Measurements from ENCODE around the gene SVOP.
"Not testable (repeated sequence)": the region's sequence is repeated elsewhere in the genome, so short reads cannot be mapped to it uniquely, and the experiment has no call there.

SVOP gene, protein sequence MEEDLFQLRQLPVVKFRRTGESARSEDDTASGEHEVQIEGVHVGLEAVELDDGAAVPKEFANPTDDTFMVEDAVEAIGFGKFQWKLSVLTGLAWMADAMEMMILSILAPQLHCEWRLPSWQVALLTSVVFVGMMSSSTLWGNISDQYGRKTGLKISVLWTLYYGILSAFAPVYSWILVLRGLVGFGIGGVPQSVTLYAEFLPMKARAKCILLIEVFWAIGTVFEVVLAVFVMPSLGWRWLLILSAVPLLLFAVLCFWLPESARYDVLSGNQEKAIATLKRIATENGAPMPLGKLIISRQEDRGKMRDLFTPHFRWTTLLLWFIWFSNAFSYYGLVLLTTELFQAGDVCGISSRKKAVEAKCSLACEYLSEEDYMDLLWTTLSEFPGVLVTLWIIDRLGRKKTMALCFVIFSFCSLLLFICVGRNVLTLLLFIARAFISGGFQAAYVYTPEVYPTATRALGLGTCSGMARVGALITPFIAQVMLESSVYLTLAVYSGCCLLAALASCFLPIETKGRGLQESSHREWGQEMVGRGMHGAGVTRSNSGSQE

DNA sequence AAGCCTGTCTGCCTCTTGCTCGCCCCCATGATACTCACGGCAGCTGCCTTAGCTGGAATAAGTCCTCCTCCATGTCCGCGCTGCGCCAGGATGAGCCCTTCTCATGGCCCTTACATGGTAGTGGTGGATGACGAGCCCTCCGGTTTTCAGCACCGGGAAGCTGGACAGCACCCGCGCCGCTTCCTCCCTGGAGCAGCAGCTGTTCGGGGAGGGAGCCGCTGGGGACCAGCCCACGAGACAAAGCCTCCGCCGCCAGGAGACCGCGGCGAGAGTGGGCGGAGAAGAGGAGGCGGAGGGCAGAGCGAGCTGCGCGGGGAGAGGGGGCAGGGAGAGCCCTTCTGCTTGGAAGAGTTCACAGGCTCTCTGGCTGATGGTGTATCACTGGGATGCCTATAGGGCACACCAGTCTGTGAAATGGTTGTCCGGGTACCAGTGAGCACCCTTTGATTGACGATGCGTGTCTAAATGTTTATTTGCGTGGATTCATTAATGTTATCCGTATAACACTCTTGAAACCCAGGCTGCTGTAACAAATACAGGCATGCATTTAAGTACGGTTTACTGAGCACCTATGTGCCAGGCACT is at the start of gene SVOP:
Gene SVOP, minus strand, starts transcription at position 273 of the 585 bp plus-strand sequence. Its CDS starts 200 bp downstream, at position 73.
- DNase-seq (ENCODE audit: low read depth, low spot score) = no peak

- no peak for DNase-seq (ENCODE audit: low read depth, low spot score)
These were observed 48.7 kb upstream of the SVOP start for GRCh38 chr12:109069307-109070271.

DNA sequence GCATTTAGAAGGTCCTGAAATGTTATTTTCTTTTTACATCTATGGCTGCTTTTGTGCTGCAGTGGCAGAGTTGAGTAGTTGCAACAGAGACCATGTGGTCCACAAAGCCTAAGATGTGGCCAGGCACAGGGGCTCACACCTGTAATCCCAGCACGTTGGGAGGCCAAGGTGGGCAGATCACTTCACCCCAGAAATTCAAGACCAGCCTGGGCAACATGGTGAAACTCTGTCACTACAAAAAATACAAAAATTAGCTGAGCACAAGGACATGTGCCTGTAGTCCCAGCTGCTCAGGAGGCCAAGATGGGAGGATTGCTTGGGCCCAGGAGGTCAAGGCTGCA is 45.0 kb upstream of the SVOP start:
- DNase-seq (ENCODE audit: low read depth, low spot score) = no peak

DNA sequence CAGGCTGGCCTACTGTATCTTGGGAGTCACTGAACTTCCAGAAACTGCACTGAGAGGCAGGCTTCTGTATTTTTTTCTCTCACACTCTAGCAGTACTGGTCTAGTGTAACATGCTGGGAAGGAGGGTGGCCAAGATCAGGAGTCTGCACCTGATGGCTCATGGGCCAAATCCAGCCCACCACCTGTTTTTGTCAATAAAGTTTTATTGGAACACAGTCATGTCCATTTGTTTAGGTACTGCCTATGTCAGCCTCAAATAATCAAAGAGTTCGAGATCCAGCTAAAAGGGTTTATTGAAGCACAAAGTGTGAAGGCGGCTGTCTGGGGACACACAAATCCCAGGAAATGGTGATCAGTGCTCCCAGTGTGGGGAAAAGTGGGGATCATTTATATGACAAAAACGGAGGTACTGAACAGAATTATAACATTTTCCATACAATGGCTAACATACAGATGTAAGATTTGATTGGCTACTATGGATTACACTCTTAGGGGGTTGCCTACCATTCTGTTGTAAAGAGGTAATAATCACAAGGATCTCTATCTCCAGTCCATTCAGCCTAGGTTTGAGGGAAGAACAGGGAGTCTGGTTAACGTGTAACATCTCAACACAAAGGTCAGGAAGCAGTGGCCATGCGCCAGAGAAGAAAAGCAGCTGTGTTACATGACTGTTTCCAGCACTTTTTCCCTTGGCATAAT is 44.4 kb upstream of the SVOP start:
- no peak for DNase-seq (ENCODE audit: low read depth, low spot score)

- DNase-seq (ENCODE audit: low read depth, low spot score) = no peak
These were observed 43.3 kb upstream of the SVOP start for GRCh38 chr12:109064143-109064542.

- DNase-seq (ENCODE audit: low read depth, low spot score) = no peak
These were observed 37.9 kb upstream of the SVOP start for GRCh38 chr12:109058773-109059172.

DNA sequence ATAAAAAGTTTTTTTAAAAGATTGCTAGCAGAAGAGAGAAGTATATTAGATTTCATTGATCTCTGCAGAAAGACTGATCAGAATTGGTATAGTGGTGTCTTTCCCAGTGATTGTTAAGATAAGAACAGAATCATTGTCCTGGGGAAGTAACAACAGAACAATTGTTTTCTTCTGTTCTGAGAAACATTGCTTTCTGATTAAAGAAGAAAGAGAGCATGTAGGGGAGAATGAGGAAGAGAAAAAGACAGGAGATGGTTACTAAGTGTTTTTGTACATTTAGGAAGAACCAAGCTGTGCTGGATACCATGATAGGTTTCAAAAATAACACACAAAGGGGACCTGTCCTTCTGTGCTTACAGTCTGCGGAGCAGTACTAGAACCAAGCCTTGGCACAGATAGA is 36.5 kb upstream of the SVOP start:
- no peak for DNase-seq (ENCODE audit: low read depth, low spot score)

DNA sequence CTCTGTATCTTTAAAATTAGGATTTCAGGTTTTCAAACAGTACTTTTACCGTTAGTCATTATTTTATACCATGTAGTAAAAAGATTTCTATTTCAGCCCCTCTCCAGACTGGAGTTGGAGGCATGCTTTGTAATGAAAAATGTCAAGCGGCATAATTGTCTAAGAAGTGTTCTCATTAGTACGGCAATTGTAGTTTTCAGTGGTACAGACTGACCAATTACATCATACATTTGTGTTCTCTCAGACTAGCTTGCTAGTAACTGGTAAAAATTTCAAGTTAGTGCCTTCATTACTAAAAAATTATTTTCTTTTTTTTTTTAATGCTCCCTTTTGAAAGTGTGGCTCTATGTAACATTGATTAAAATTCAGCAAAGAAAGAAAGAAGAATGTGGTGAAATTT is 36.0 kb upstream of the SVOP start:
- no peak for DNase-seq (ENCODE audit: low read depth, low spot score)

DNA sequence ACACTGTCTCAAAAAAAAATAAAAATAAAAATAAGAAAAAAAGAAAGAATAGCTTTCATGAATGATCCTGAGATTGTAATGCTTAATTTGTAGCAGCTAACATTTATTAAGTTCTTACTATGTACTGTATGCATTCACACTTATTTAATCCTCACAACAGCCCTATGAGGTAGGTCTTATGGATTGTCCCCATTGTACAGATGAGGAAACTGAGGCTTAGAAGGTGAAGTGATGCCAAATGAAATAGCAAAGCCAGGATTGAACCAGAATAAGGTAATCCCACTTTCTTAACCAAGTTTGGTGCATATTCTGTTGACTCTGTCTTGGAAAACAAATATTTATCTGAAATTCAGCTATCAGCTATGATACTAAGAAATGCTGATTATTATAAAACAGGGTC is 33.7 kb upstream of the SVOP start:
- DNase-seq (ENCODE audit: low read depth, low spot score) = no peak

DNA sequence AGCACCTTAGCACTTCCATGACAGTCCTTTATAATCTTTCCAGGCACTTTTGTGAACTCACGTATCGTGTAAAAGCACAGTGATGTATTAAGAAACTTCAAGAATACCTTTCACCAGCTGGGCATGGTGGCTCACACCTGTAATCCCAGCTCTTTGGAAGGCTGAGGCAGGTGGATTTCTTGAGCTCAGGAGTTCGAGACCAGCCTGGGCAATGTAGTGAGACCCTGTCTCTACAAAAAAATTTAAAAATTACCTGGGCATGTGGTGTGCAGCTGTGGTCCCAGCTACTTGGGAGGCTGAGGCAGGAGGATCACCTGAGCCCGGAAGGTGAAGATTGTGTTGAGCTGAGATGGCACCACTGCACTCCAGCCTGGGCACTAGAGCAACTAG is 33.3 kb upstream of the SVOP start:
- not testable (repeated sequence) for DNase-seq (ENCODE audit: low read depth, low spot score)

DNA sequence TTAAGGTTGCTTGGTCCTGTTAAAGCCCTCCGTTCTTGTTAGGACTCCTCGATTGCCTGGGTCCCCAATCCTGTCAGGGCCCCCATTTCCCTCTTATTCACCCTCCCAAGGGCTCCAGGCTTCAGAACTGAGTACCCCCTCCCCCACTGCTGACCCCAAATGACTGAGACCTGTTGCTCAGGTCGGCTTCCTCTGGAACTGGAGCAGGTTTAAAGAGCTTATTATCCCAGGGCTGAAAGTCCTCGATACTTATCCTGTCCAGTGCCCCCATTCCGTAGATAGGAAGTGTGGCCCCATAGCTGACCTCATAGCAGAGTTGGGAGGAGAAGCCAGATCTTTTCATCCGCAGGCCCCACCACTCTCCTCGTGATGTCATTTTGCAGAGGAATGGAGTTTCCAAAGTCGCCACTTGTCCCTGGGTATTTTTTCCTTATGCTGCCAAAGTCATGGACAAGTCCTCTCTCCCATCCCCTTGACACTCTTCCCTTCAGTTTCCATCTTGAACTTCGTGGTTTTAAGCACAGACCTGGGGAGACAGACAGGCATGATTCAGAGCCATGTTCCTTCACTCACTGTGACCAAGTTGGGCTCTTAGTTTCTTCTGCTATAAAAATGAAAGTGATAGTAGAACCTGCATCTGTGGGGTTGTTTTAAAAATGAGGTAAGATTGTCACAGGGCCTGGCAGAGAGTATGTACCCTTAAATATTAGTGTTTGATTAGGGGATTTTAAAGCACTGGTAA is 32.7 kb upstream of the SVOP start:
- no peak for DNase-seq (ENCODE audit: low read depth, low spot score)

GRCh38 chr12:109052414-109053323 is 31.8 kb upstream of the SVOP start, which contains the start of gene USP30:
Gene USP30 (plus strand): TSS chr12:109052576. CDS start chr12:109052679, 103 bp downstream.
- peak; percentile 61 for DNase-seq (ENCODE audit: low read depth, low spot score)

DNA sequence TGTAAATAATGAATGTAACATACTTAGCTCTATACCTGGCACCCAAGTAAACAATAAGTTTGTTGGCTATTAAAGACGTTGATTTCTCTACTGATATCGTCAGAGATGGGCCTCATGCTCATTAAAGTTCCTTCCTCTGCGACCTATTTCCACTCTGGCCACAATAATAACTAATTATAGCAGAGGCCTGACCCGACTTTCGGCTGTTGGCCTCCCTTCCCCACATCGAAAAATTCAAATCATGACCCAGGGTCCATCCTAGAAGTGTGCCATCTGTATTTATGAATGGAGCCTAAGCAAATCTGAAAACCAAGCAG is 31.2 kb upstream of the SVOP start:
- no peak for DNase-seq (ENCODE audit: low read depth, low spot score)

DNA sequence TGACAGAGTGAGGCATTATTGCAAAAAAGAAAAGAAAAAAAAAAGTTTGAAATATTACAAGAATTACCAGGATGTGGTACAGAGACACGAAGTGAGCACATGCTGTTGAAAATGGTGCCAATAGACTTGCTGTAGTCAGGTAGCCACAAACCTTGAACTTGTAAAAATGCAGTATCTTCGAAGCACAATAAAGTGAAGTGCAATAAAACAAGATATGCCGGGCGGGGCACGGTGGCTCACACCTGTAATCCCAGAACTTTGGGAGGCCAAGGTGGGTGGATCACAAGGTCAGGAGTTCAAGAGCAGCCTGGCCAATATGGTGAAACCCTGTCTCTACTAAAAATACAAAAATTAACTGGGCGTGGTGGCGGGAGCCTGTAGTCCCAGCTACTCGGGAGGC is 28.9 kb upstream of the SVOP start:
- DNase-seq (ENCODE audit: low read depth, low spot score) = not testable (repeated sequence)

DNA sequence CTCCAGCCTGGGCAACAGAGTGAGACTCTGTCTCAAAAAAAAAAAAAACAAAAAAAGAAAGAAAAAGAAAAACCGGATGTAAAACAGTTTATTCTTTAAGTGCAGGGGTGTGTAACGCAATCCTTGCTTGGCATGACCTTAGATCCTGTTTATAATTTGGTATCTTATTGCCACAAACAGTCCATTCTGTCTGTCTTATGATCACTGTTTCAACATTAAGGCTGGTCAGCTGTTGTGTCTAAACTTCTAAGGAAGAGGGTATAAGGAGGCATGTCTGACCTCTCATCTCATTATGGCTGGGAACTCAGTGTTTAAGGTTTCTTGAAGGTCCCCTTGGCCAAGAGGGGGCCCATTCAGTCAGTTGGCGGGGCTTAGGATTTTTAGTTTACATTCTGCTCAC is 27.8 kb upstream of the SVOP start:
- not testable (repeated sequence) for DNase-seq (ENCODE audit: low read depth, low spot score)

DNA sequence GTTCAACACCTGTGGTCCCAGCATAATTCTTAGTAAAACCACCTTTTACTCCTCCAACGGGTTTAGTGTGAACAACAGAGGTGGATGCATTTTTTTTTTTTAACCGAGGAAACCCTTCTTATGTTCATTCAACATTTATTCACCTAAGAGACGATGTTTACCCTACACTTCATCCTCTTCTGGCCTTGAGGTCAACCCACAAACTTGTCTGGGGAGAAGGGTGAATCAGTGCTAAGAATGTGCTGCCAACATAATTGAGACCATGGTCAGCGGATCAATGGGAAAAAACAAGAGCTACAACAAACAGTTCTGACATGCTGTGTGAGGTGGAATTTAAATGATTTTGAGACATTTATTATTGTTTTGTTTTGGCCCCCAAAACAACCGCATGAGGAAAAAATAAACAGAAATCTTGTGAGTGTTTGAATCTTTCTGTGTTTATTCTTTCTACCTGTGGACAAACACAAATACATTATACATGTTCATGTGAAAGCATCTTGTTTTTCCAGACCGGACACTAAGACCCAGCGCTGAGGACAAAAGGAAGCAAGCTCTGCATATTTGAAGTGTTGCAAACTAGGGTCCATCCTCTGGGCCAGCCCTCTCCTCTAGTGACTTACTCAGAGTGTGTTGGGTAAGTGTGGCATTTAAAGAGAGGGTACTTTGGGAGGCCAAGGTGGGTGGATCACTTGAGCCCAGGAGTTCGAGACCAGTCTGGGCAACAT is 26.4 kb upstream of the SVOP start:
- no peak for DNase-seq (ENCODE audit: low read depth, low spot score)

GRCh38 chr12:109044241-109044640 is 23.4 kb upstream of the SVOP start:
- DNase-seq (ENCODE audit: low read depth, low spot score) = no peak

DNA sequence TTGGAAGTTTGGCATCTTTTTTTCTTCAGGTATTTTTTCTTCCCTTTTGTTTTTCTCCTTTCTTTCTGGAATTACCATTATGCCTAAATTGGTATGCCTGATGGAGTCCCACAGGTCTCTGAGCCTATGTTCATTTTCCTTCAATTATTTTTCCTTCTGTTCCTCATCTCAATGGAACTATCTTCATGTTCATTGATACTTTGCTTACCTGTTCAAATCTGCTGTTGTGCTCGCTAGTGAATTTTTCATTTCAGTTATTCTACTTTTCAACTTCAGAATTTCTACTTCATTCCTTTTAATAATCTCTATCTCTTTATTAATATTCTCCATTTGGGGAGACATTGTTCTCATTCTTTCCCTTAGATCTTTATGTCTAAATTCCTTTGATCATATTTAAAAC is 16.1 kb upstream of the SVOP start:
- DNase-seq (ENCODE audit: low read depth, low spot score) = no peak

Data from activated naive CD8-positive, alpha-beta T cell treated with anti-CD3 and anti-CD28 coated beads, Interleukin-2, amount 50 U/mL, for 16 hours (primary cell).